Measurements from ENCODE around the gene C3orf20.

Gene C3orf20

DNA sequence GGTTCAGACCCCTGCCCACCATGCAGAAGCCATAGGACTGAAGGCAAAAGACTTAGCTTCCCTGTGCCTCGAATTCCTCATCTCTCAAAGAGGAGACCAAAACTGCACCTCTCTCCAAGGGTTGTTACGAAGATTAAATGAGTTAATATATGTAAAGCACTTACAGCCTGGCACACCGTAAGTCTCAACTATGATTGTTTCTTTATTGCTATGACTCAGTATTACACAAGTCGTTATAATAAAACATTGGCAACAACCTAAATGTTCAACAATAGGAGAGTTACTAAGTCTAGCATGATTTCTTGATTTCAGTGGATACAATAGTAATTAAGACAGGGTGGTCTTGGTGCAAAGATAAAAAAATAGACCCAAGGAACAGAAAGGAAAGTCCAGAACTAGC lies 124.2 kb downstream of the C3orf20 start:
- TF ChIP-seq FOXP2 (optimal IDR thresholded peaks at IDR 0.05; ENCODE audit: control extremely low read depth, extremely low read length, insufficient read depth): no peak
- TF ChIP-seq POLR2AphosphoS5 (IDR thresholded peaks at IDR 0.05; ENCODE audit: borderline replicate concordance, low read depth, low read length): no peak
- TF ChIP-seq EZH2 (IDR thresholded peaks at IDR 0.05): no peak
- H3K36me3 ChIP-seq (ENCODE audit: insufficient read depth, low read length): no peaks in the 10 kb centered on the region

DNA sequence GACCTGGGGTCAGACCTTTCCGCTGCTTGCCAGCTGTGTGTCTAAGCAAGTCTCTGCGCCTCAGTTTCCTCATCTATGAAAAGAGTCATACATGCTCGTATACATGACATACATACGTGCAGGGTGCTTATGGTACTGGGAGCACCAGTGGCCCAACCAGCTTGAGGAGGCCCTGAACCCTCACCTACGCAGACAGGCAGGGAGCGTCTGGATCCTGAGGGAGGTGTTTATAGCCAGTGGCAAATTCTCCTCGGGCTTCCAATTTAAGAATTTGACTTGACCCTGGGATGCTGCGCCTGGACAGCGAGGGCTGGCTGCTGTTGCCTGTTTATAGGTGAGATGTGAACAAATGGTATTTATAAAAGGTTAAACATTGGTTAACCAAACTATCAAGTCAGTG lies 126.1 kb downstream of the C3orf20 start:
- DNase-seq (ENCODE audit: low read depth, low spot score): no peak
- H3K4me3 ChIP-seq: no peak overlapping the region
- H3K9ac ChIP-seq (ENCODE audit: insufficient read length): no peak overlapping the region
- TF ChIP-seq EZH2 (IDR thresholded peaks at IDR 0.05) (no peak), POLR2AphosphoS5 (IDR thresholded peaks at IDR 0.05; ENCODE audit: borderline replicate concordance, low read depth, low read length) (no peak), FOXP2 (optimal IDR thresholded peaks at IDR 0.05; ENCODE audit: control extremely low read depth, extremely low read length, insufficient read depth) (no peak)
- H3K9me3 ChIP-seq (ENCODE audit: low read depth, low read length): no peaks in the 10 kb centered on the region
- no peak overlapping the region for H3K27ac ChIP-seq
- no peaks in the 10 kb centered on the region for H3K36me3 ChIP-seq (ENCODE audit: insufficient read depth, low read length)

More for the DNA sequence above, 124.2 kb downstream of the C3orf20 start:
- DNase-seq (ENCODE audit: low read depth, low spot score): no peak
- no peak overlapping the region for H3K9ac ChIP-seq (ENCODE audit: insufficient read length)
- no peaks in the 10 kb centered on the region for H3K9me3 ChIP-seq (ENCODE audit: low read depth, low read length)
- no peak overlapping the region for H3K27ac ChIP-seq
- H3K4me3 ChIP-seq: no peak overlapping the region

DNA sequence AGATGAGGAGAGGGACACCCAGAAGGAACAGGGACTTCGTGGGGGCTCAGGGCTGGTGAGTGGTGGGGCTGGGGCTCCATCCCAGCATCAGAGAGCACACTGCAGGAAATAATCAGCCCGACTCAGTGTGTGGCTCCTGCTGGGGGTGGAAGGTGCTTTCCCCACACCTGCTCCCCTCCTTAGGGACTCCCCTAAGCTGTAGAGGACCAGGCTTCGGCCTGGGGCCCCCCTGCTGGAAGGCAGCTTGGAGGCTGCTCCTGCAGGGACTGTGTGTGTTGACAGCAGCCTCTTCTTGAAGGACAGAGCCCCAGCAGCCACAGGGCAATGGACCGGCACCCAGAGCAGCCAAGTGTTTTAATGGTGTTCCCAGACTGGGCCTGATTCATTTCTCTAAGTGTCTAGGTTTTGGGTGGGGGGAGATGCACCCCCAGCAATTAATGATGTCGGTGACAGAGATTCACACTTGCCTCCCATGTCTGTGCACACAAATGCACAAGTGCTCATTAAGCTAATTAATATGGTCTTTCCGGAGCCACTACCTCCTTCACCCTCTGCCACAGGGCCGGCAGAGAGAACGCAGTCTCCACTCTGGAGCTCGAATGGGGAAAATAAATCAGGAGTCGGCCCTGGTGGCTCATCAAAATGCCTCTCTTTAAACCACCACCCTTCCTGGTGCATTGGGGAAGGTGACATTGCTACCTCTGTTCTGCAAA lies 126.9 kb downstream of the C3orf20 start:
- no peak overlapping the region for H3K9ac ChIP-seq (ENCODE audit: insufficient read length)
- H3K27ac ChIP-seq: no peak overlapping the region
- no peak for DNase-seq (ENCODE audit: low read depth, low spot score)
- H3K36me3 ChIP-seq (ENCODE audit: insufficient read depth, low read length): no peaks in the 10 kb centered on the region
- H3K4me3 ChIP-seq: no peak overlapping the region
- no peak for TF ChIP-seq EZH2 (IDR thresholded peaks at IDR 0.05)
- no peak for TF ChIP-seq POLR2AphosphoS5 (IDR thresholded peaks at IDR 0.05; ENCODE audit: borderline replicate concordance, low read depth, low read length)
- TF ChIP-seq FOXP2 (optimal IDR thresholded peaks at IDR 0.05; ENCODE audit: control extremely low read depth, extremely low read length, insufficient read depth): no peak
- H3K9me3 ChIP-seq (ENCODE audit: low read depth, low read length): no peaks in the 10 kb centered on the region

DNA sequence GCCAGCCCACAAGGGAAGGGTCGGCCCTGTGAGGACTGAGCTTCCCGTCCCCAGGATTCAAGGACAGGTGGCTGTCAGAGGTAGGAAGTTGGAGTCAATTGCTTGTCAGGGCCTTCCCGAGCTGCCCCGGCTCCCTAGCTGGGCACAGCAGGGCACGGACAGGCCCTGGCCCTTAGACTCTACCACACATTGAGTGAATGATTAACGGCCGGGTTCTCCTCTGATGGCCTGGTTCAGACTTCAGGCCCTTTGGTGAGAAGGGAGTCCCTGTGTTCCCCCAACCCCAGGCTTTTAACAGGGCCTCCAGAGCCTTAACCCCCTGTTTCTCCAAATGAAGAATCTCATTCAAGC lies 127.4 kb downstream of the C3orf20 start:
- H3K27ac ChIP-seq: no peak overlapping the region
- no peak for DNase-seq (ENCODE audit: low read depth, low spot score)
- H3K9me3 ChIP-seq (ENCODE audit: low read depth, low read length): no peaks in the 10 kb centered on the region
- H3K9ac ChIP-seq (ENCODE audit: insufficient read length): no peak overlapping the region
- H3K4me3 ChIP-seq: no peak overlapping the region
- TF ChIP-seq EZH2 (IDR thresholded peaks at IDR 0.05) (no peak), POLR2AphosphoS5 (IDR thresholded peaks at IDR 0.05; ENCODE audit: borderline replicate concordance, low read depth, low read length) (no peak), FOXP2 (optimal IDR thresholded peaks at IDR 0.05; ENCODE audit: control extremely low read depth, extremely low read length, insufficient read depth) (no peak)
- no peaks in the 10 kb centered on the region for H3K36me3 ChIP-seq (ENCODE audit: insufficient read depth, low read length)

DNA sequence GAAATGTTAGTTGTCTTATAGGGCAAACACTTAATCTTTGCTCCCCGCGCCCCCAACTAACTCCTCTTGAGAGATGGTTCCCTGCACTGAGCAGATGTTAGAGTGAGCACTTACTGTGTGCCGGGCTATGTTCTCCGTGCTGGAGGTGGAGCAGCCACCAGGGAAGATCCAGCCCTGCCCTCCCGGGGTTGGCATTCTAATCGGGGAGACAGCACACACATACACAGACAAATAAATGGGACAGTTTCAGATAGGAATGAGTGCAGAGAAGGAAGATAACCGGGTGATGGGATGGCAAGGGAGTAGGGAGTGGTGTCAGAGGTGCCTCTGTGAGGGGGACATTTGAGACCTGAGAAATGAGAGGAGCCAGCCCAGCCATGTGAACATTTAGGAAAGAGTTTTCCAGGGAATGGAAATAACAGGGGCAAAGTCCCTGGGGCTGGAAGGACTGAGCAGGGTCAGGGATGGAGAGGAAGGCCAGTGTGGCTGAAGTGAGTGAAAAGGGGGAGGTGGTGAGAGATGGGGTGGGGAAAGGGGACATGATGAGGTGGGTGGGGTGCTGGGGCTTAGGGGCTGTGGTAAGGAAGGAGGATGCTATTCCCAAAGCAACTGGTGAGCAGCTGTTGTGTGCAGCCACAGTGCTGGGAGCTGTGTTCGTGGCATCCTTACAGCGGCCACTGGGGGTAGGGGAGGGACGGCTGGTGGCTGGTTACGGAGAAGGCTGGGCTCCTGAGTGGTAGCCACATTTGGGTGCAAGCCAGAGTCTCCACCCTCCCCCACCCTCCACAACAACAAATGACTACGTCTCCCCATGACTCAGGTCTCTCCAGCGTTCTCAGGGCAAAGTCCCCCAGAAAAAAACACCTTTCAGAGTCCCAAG lies 128.4 kb downstream of the C3orf20 start:
- Histone ChIP-seq H3K9ac (ENCODE audit: insufficient read length) (no peak overlapping the region), H3K4me3 (no peak overlapping the region), H3K9me3 (ENCODE audit: low read depth, low read length) (no peaks in the 10 kb centered on the region), H3K27ac (no peak overlapping the region), H3K36me3 (ENCODE audit: insufficient read depth, low read length) (no peaks in the 10 kb centered on the region)
- no peak for DNase-seq (ENCODE audit: low read depth, low spot score)
- TF ChIP-seq POLR2AphosphoS5 (IDR thresholded peaks at IDR 0.05; ENCODE audit: borderline replicate concordance, low read depth, low read length): no peak
- TF ChIP-seq EZH2 (IDR thresholded peaks at IDR 0.05): no peak
- TF ChIP-seq FOXP2 (optimal IDR thresholded peaks at IDR 0.05; ENCODE audit: control extremely low read depth, extremely low read length, insufficient read depth): no peak

DNA sequence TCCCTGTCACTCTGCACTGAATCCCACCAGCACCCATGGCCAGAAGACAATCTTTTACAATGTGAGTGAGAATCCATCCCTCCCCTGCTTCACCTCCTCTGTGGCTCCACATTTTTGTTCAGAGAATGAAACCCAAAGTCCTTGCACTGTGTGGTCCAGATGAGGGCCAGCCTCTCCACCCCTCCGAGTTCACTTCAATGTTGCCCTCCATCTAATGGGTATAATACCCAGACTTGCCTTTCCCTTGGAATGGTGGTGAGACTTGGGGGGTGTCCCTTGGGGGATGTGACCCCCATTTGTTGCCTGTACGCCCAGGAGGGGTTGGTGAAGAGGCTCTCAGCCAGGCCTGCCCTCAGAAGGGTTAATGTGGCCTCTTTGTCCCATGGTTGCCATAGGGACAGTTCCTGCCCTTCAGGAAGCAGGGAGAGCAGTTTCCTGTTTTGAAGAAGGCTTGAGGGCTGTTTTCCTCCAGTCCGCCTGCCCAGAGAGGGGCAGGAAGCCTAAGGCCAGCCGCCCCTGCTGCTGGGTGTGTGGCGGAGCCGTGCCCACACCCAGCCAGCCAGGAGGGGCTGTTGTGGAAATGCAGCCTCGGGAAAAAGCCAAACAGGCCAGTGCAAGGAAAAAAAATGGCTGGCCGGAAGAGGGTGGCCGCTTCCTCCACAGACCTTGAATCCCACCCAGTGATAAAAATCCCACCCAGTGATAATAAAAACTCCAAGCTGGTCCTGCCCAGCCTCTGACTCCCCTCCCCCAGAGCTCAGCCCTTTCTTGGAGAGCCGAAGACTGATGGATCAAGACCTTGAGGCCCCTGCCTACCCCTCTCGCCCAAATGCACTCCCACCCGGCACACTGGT lies 129.3 kb downstream of the C3orf20 start:
- TF ChIP-seq FOXP2 (optimal IDR thresholded peaks at IDR 0.05; ENCODE audit: control extremely low read depth, extremely low read length, insufficient read depth) (no peak), EZH2 (IDR thresholded peaks at IDR 0.05) (no peak), POLR2AphosphoS5 (IDR thresholded peaks at IDR 0.05; ENCODE audit: borderline replicate concordance, low read depth, low read length) (no peak)
- Histone ChIP-seq H3K4me3 (no peak overlapping the region), H3K9me3 (ENCODE audit: low read depth, low read length) (no peaks in the 10 kb centered on the region), H3K27ac (no peak overlapping the region), H3K9ac (ENCODE audit: insufficient read length) (no peak overlapping the region), H3K36me3 (ENCODE audit: insufficient read depth, low read length) (no peaks in the 10 kb centered on the region)
- DNase-seq (ENCODE audit: low read depth, low spot score): no peak

DNA sequence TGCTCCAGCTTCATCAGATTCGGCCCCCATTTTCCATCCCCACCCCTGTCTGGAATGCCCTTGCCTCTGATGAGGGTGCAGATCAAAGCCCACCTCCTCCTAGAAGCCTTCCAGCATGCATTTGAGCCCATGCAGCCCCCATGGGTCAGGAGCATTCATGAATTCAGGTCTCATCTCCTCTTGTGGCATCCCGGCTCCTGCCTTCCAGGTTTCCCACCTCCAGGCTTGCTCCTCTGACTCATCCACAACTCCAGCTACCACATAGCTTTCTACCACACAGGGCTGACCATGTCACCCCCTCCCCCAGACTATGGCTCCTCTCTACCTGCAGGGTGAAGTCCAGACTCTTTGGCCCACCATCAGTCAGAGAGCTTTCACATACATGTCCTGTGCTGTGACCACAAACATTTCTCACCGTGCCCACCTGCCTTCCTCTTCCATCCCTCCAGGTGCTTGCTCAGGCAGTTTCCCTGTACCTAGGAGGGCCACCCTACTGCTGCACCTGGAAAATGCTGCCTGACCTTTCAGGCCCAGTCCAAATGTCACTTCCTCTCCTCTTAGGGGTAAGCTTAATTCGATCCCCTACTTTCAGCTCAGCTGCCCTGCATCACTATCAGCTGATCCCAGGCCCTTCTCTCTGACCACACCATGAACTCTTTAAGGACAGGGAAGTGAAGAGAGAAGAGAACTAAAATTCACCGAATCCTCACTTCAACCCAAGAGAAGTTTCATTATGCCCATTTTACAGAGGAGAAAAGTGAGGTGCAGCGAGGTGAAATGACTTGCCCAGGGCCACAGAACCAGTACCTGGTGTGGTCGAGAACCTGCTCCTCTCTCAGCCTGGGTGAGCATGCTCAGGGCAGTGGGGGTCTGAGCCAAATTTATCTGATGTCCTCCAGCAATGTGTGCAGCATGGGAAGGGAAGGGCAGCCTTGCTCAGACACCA lies 130.2 kb downstream of the C3orf20 start:
- H3K9ac ChIP-seq (ENCODE audit: insufficient read length): no peak overlapping the region
- no peaks in the 10 kb centered on the region for H3K36me3 ChIP-seq (ENCODE audit: insufficient read depth, low read length)
- TF ChIP-seq EZH2 (IDR thresholded peaks at IDR 0.05) (no peak), POLR2AphosphoS5 (IDR thresholded peaks at IDR 0.05; ENCODE audit: borderline replicate concordance, low read depth, low read length) (no peak), FOXP2 (optimal IDR thresholded peaks at IDR 0.05; ENCODE audit: control extremely low read depth, extremely low read length, insufficient read depth) (no peak)
- DNase-seq (ENCODE audit: low read depth, low spot score): no peak
- no peak overlapping the region for H3K4me3 ChIP-seq
- H3K27ac ChIP-seq: no peak overlapping the region
- no peaks in the 10 kb centered on the region for H3K9me3 ChIP-seq (ENCODE audit: low read depth, low read length)

All from SK-N-MC (cell line).